Measurements from ENCODE around the gene COP1.

COP1 gene

DNA sequence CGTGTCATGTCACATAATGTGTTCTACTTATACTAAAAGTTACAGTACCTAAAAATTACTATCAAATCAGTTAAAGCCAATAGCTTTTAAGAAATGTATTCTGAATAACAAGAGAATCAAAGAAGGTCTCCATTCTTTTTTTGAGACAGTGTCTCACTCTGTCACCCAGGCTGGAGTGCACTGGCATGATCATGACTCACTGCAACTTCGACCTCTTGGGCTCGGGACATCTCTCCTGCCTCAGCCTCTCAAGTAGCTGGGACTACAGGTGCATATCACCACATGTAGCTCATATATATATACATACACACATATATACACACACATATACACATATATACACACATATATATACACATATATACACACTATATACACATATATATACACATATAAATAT, 20.1 kb downstream of the COP1 start:
- no peak overlapping the region for H3K4me3 Mint-ChIP-seq
- H3K4me1 Mint-ChIP-seq (ENCODE audit: low read depth), result peaks cover 16% of the 10 kb centered on the region
- peaks cover 16% of the 10 kb centered on the region for H3K36me3 Mint-ChIP-seq (ENCODE audit: low read depth)
- H3K9me3 Mint-ChIP-seq, result peaks cover 7% of the 10 kb centered on the region
- no peaks in the 10 kb centered on the region for H3K27me3 Mint-ChIP-seq (ENCODE audit: low read depth)
- no peak for DNase-seq (ENCODE audit: low spot score)
- H3K27ac Mint-ChIP-seq, result no peak overlapping the region

DNA sequence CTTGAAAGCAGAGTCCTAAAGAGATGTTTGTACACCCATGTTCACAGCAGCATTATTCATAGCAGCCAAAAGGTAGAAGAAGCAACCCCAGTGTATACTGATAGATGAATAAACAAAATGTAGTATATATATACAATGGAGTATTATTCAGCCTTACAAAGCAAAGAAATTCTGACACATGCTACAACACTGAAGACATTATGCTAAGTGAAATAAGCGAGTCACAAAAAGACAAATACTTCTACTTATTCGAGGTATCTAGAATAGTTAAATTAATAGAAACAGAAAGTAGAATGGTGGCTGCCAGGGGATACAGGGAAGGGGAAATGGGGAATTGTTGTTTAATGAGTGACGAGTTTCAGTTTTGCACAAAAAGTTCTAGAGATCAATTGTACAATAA, 23.5 kb downstream of the COP1 start:
- H3K4me1 Mint-ChIP-seq (ENCODE audit: low read depth), result peaks cover 7% of the 10 kb centered on the region
- DNase-seq (ENCODE audit: low spot score), result no peak
- H3K36me3 Mint-ChIP-seq (ENCODE audit: low read depth), result peaks cover 16% of the 10 kb centered on the region
- H3K27me3 Mint-ChIP-seq (ENCODE audit: low read depth), result no peaks in the 10 kb centered on the region
- no peaks in the 10 kb centered on the region for H3K9me3 Mint-ChIP-seq
- H3K27ac Mint-ChIP-seq, result no peak overlapping the region
- H3K4me3 Mint-ChIP-seq, result no peak overlapping the region

DNA sequence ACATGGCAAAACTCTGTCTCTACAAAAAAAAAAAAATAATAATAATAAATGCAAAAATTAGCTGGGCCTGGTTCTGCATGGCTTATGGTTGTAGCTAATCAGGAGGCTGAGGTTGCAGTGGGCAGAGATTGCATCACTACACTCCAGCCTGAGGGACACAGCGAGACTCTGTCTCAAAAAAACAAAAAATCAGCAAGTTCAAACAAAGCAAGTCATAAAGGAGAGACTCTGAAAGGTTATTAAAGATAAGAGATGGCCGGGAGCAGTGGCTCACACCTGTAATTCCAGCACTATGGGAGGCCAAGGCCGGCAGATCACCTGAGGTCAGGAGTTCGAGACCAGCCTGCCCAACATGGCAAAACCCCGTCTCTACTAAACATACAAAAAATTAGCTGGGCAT, 28.8 kb downstream of the COP1 start:
- H3K4me1 Mint-ChIP-seq (ENCODE audit: low read depth), result peaks cover 22% of the 10 kb centered on the region
- H3K27ac Mint-ChIP-seq, result peak overlapping the region; percentile 64
- H3K27me3 Mint-ChIP-seq (ENCODE audit: low read depth), result no peaks in the 10 kb centered on the region
- H3K4me3 Mint-ChIP-seq, result no peak overlapping the region
- DNase-seq (ENCODE audit: low spot score), result no peak
- peaks cover 36% of the 10 kb centered on the region for H3K36me3 Mint-ChIP-seq (ENCODE audit: low read depth)
- no peaks in the 10 kb centered on the region for H3K9me3 Mint-ChIP-seq

DNA sequence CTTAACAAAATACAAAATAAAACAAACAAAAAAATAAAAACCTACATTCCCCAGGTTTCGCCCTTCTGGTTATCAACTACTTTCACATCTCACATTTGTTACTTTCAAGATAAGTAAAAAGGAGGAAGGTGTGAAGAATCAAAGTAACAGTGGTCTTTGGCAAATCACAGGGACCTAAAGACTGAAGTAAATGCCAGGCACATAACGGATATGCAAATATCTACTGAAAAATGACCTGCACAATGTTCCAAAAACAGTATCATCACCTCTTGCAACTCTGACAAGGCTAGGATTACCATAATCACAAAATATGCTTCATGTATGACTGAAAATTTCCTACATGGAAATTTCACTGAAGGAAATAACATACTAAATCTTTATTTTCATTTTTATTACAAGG, 29.3 kb downstream of the COP1 start:
- DNase-seq (ENCODE audit: low spot score), result no peak
- Mint-ChIP-seq H3K36me3 (ENCODE audit: low read depth) (peaks cover 39% of the 10 kb centered on the region), H3K27ac (no peak overlapping the region), H3K27me3 (ENCODE audit: low read depth) (no peaks in the 10 kb centered on the region), H3K4me3 (no peak overlapping the region), H3K9me3 (no peaks in the 10 kb centered on the region), H3K4me1 (ENCODE audit: low read depth) (peaks cover 22% of the 10 kb centered on the region)

DNA sequence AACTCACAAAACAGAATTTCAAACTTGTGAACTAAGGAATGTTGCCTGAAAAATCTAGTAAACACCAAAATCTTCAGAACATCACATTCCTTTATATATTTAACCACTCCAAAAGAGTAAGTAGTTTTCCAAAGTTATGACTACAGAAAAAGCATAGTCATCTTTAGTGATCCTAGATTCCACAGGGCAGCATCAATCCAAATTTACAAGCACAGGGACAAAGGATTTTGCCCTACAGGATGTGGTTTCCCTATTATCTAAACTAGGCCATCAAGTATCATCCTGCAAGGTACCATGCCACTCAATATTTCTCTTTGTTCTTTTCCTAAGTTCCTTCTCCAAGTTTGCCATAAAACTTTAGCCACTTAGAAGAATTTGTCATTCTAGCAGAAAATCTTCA, 33.0 kb downstream of the COP1 start:
- DNase-seq (ENCODE audit: low spot score), result no peak
- Mint-ChIP-seq H3K4me1 (ENCODE audit: low read depth) (peaks cover 23% of the 10 kb centered on the region), H3K4me3 (no peak overlapping the region), H3K27ac (no peak overlapping the region), H3K27me3 (ENCODE audit: low read depth) (no peaks in the 10 kb centered on the region), H3K36me3 (ENCODE audit: low read depth) (peaks cover 57% of the 10 kb centered on the region), H3K9me3 (no peaks in the 10 kb centered on the region)

DNA sequence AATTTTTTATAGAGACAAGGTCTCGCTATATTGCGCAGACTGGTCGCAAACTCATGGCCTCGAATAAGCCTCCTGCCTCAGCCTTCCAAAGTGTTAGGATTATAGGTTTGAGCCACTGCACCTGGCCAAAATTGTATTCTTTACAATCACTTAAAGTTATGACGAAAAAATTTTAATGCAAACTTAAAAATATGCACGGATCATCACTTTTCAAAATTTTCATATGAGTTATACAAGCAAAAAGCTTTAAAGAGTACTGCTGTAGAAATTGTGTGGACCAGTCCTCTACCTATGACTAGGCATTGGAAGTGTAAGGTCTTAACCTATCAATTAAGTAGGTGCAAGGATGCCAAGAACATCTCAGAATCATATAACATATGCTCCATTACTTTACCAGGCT, 34.9 kb downstream of the COP1 start:
- no peak overlapping the region for H3K4me3 Mint-ChIP-seq
- H3K36me3 Mint-ChIP-seq (ENCODE audit: low read depth), result peaks cover 57% of the 10 kb centered on the region
- DNase-seq (ENCODE audit: low spot score), result no peak
- peaks cover 21% of the 10 kb centered on the region for H3K4me1 Mint-ChIP-seq (ENCODE audit: low read depth)
- no peaks in the 10 kb centered on the region for H3K9me3 Mint-ChIP-seq
- H3K27ac Mint-ChIP-seq, result no peak overlapping the region
- H3K27me3 Mint-ChIP-seq (ENCODE audit: low read depth), result no peaks in the 10 kb centered on the region

DNA sequence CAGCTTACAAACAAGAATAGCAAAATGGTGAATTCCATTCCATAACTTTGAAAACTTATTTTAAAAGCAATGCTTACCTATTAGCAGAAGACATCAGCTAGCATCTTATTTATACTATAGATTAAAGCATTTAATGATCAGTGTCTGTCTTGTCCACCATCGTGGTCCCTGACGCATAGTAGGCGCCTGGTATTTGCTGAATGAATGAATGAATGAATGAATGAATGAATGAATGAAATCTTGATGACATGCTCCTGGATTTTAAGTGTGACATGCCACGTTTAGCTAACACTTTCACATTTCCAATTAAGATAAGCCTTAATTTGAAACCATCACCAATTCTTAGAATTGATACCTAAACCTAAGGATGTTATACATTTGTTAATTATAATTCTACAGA, 39.9 kb downstream of the COP1 start:
- Mint-ChIP-seq H3K36me3 (ENCODE audit: low read depth) (peaks cover 60% of the 10 kb centered on the region), H3K4me1 (ENCODE audit: low read depth) (peaks cover 17% of the 10 kb centered on the region)
- DNase-seq (ENCODE audit: low spot score), result no peak

DNA sequence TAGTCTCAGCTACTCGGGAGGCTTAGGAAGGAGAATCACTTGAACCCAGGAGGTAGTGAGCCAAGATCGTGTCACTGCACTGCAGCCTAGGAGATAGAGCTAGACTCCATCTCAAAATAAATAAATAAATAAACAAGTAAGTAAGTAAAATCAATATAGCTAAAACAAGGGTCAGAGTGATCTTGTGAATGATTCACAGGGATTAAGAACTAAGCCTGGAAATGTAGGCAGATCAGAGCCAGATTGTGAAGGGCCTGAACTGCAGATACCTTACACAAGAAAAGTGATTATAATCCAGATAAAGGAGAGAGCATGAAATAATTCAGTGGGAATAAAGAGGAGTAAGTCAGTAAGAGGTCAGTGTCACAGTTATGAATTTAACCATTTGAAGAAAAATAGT, 41.5 kb downstream of the COP1 start:
- no peak for DNase-seq (ENCODE audit: low spot score)
- Mint-ChIP-seq H3K4me1 (ENCODE audit: low read depth) (peaks cover 18% of the 10 kb centered on the region), H3K4me3 (no peak overlapping the region), H3K36me3 (ENCODE audit: low read depth) (peaks cover 63% of the 10 kb centered on the region), H3K27ac (no peak overlapping the region), H3K27me3 (ENCODE audit: low read depth) (no peaks in the 10 kb centered on the region), H3K9me3 (no peaks in the 10 kb centered on the region)

More for the DNA sequence above, 39.9 kb downstream of the COP1 start:
- Mint-ChIP-seq H3K27ac (no peak overlapping the region), H3K4me3 (no peak overlapping the region), H3K9me3 (no peaks in the 10 kb centered on the region), H3K27me3 (ENCODE audit: low read depth) (no peaks in the 10 kb centered on the region)

DNA sequence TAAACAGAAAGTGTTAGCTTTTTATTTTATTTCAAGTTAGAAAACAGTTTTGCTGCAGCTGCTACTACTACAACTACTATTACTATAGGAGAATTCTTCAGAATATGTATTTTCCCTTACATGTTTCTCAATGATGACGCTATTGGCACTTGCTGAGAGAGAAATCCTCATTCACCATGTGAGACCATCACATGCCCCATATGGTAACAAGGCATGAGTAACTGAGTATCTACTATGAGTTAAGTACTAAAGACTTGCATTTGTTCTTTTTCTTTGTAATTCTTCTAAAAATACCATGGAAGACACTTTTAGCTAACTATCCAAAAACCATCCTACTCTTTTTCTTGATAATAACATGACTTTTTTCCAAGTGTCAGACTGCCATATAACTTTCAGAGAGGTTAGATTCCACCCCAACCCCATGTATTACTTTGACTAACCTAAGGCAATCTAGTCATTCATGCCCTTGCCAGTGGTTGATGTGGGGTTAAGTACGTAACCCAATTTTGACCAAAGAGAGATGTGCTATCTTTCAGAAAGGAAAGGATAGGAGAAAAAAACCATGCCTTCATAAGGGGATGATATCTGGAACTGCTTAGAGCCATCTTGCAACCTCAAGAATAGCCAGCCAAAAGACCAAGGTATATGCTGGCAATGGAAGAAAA, 42.9 kb downstream of the COP1 start:
- peaks cover 27% of the 10 kb centered on the region for H3K4me1 Mint-ChIP-seq (ENCODE audit: low read depth)
- H3K36me3 Mint-ChIP-seq (ENCODE audit: low read depth), result peaks cover 64% of the 10 kb centered on the region
- no peak overlapping the region for H3K4me3 Mint-ChIP-seq
- H3K9me3 Mint-ChIP-seq, result peaks cover 7% of the 10 kb centered on the region
- no peak overlapping the region for H3K27ac Mint-ChIP-seq
- peak; percentile 49 for DNase-seq (ENCODE audit: low spot score)
- no peaks in the 10 kb centered on the region for H3K27me3 Mint-ChIP-seq (ENCODE audit: low read depth)

DNA sequence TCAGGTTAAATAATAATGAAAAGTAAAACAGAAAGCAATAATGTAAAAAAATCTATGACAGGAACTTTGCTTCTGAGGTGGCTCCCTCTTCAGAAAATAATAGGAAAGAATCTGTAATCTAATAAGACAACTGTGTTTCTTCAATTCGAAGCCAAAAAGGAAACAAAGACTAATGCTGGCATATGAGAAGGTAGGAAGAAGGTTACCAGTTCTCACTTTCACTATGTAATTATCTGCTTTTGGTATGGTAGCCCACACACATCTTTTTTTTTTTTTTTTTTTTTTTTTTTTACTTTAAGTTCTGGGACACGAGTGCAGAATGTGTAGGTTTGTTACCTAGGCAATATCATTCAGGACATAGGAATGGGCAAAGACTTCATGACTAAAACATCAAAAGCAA, 47.1 kb downstream of the COP1 start:
- Mint-ChIP-seq H3K4me3 (peak overlapping the region; percentile 24), H3K9me3 (peaks cover 25% of the 10 kb centered on the region), H3K27me3 (ENCODE audit: low read depth) (no peaks in the 10 kb centered on the region), H3K27ac (no peak overlapping the region), H3K36me3 (ENCODE audit: low read depth) (peaks cover 78% of the 10 kb centered on the region), H3K4me1 (ENCODE audit: low read depth) (peaks cover 20% of the 10 kb centered on the region)
- no peak for DNase-seq (ENCODE audit: low spot score)

GRCh38 chr1:176157995-176158394, 49.1 kb downstream of the COP1 start:
- no peaks in the 10 kb centered on the region for H3K27me3 Mint-ChIP-seq (ENCODE audit: low read depth)
- H3K9me3 Mint-ChIP-seq, result peaks cover 28% of the 10 kb centered on the region
- H3K36me3 Mint-ChIP-seq (ENCODE audit: low read depth), result peaks cover 77% of the 10 kb centered on the region
- no peak for DNase-seq (ENCODE audit: low spot score)
- no peak overlapping the region for H3K27ac Mint-ChIP-seq
- H3K4me3 Mint-ChIP-seq, result no peak overlapping the region
- H3K4me1 Mint-ChIP-seq (ENCODE audit: low read depth), result peaks cover 13% of the 10 kb centered on the region

DNA sequence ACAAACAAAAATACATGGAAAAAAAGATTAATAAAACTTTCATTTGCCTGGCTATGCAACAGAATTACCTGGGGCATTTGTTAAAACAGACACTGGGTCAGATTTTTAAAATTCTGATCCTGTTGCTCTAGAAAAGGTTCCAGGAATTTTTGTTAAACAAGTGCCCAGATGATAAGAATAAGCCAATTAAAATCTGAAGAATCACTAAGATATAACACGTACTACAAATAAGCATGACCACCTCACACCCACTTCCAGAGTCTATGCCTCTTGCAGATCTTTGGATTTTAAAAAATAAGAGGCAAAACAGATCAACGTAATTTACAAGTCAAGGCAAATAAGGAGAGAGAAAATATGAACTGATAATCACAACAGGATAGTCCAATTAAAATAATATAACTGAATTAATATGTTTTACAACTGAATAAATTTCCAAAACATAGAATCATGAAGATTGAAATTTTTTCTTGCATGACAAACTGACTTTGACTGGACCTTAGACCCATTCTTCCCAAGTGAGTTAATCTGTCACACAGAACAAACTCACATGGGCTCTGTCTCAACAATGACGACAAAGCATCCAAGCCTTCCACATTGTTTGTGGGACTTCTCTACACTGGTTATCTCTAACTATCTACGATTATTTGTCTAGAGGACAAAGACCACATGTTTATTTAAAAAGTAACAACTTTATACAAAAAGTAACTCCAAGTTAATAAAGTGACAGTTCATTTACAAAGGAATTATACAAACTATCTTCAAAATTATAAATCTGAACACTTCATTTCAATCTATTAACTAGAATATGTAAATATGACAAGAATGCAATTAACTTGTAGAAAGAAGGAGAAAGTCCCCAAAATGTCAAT, 56.9 kb downstream of the COP1 start:
- H3K4me1 Mint-ChIP-seq (ENCODE audit: low read depth), result no peaks in the 10 kb centered on the region
- no peak overlapping the region for H3K4me3 Mint-ChIP-seq
- DNase-seq (ENCODE audit: low spot score), result no peak
- H3K27ac Mint-ChIP-seq, result no peak overlapping the region
- H3K27me3 Mint-ChIP-seq (ENCODE audit: low read depth), result no peaks in the 10 kb centered on the region
- H3K36me3 Mint-ChIP-seq (ENCODE audit: low read depth), result peaks cover 62% of the 10 kb centered on the region
- peaks cover 10% of the 10 kb centered on the region for H3K9me3 Mint-ChIP-seq

DNA sequence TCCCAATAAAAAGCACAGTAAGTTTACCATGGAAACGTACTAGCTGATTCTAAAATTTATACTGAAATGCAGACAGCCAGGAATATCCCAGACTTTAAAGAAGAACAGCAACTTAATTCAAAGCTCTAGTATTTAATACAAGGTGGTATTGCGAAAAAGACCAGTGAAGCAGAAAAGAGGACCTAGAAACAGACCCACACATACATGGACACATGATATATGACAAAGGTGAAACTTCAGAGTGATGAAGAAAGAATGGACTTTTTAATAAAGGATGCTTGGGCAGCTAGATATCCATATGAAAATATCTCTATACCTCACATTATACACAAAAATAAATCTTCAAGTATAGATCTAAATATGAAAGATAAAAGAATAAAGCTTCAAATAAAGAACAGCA, 62.6 kb downstream of the COP1 start:
- H3K27me3 Mint-ChIP-seq (ENCODE audit: low read depth), result no peaks in the 10 kb centered on the region
- peaks cover 62% of the 10 kb centered on the region for H3K36me3 Mint-ChIP-seq (ENCODE audit: low read depth)
- peaks cover 7% of the 10 kb centered on the region for H3K9me3 Mint-ChIP-seq
- DNase-seq (ENCODE audit: low spot score), result no peak
- H3K4me1 Mint-ChIP-seq (ENCODE audit: low read depth), result no peaks in the 10 kb centered on the region
- H3K27ac Mint-ChIP-seq, result no peak overlapping the region
- H3K4me3 Mint-ChIP-seq, result no peak overlapping the region

DNA sequence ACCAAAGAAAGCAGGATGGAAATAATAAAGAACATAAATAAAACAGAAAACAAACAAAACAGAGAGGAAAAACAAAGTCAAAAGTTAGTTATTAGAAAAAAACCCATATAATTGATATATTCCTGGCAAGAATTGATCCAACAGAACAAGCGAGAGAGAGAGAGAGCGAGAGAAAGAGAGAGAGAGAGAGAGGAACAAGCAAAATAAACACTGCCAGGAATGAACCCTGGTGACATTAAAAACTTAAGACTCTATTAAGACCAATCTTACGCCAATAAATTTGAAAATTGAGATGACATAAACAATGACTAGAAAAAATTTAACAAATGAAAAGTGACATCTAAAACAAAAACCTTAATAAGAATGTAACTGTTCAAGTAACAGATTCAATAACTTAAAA, 64.1 kb downstream of the COP1 start:
- Mint-ChIP-seq H3K36me3 (ENCODE audit: low read depth) (peaks cover 57% of the 10 kb centered on the region), H3K4me1 (ENCODE audit: low read depth) (peaks cover 2% of the 10 kb centered on the region), H3K4me3 (no peak overlapping the region), H3K27ac (no peak overlapping the region), H3K9me3 (peaks cover 7% of the 10 kb centered on the region), H3K27me3 (ENCODE audit: low read depth) (no peaks in the 10 kb centered on the region)
- DNase-seq (ENCODE audit: low spot score), result no peak

All from T-helper 2 cell treated with Interferon-gamma antibody and Interleukin-4, amounts not matched to agents 5 μg/mL and 100 μg/mL, for 36 hours (primary cell).